Astrocyte of the hippocampus (primary cell): ENCODE data around the gene NFIB.
A peak's percentile ranks its signal among the peaks of the same experiment; 100 is the strongest.

Source experiments
- DNase-seq: peaks from one replicate; pipeline ENCODE4 v3.0.0; 2011; ENCODE audit warnings: low read depth, low spot score

The NFIB gene

DNA sequence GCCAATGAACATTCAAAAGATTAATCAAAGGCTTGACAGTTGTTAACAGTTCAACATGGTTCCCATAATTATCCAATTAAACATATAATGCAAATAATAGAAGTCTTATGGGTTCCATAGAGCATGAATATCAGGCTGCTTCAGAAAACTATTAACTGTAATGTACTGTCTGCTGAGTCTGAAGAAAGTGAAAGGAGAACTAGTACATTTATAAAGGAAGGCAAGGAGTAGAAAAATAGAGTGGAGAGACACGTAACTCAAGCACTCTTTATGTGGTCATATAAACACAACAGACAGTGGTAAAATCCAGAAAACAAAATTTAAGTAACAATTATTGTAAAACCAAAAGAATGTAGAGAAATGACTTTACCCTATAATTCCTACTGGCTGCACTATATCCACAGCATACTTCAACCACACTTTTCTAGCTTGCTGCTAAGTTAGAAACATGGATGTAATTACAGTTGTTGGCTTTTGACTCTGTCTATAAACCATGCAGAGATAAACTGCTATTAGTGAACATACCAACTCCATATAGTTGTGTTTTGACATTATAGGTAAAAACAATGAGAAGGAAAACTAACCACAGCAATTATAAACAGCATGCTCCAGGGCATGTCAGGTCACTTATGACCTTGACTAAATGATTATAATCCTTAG, 32.7 kb downstream of the NFIB start:
- DNase-seq = no peak

DNA sequence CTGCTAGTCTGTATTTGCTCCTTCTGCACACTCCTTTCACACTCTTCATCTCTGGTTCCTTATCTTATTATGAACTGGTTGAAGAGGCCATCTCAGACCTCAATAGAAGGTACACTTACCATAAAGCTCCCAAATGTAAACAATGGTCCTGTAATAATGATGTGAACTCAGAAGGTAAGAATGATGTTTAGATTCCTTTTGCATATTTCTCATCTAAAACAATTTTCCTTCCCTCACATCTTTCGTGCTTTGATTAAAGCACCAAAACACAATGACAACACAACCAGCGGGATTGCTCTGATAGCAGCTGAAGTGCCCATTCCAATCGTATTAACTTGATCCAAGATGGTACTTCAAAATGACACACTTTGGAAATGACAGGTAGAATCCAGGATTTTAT, 34.3 kb downstream of the NFIB start:
- no peak for DNase-seq

DNA sequence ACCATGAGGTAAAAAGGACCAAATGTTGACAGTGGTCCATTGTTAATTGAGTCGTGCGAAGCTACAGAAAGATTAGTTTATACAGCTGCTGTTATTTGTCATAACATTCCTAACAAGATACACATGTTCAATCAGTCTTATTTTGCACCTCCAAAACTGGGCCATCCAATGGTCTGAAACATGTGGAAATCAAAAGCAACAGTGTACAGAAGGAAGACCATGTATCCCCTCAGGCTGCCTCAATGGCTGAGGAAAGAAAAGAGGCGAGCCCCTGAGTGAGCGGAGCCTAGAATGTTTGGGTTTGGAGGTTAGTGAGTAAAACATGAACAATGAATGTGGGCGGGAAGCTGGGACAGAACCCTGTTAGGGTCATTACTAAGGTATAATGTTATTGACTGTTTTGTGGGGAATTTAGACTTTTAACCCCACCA, 35.6 kb downstream of the NFIB start:
- peak; percentile 80 for DNase-seq

DNA sequence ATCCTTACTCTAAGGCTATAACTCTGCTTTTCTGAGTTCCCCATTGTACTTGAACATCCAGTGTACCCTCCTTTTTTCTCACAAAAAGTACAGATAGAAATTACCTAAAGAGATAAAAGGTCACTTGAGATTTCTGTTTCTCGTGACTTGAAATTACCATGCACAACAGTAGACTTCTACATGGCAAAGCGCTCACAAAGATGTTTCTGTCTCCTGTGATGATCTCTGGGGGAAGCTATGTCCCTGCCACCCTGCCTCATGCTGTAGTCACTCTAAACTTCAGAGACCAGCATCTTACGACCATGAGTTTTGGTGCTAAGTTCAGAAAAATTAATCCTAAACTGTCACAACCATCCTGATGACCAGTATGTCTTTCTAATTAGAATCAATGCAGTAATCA, 36.2 kb downstream of the NFIB start:
- no peak for DNase-seq

DNA sequence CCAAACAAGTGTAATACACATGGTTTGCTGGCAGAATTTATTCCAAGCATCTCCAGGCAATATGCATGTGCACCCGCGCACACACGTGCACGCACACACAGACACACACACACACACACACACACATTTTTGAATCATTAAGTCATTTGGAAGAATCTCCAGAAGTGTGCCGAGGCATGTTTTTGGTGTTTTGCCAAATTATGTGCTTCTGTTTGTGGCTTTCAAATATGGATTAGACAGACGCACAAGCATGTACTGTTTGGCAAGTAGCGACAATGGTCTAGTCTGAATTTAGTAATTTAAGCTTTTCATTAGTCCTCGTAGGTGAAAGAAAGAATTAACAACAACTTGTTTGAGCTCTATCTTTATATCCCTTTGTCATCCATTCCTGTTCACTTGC, 36.7 kb downstream of the NFIB start:
- DNase-seq = peak; percentile 65

DNA sequence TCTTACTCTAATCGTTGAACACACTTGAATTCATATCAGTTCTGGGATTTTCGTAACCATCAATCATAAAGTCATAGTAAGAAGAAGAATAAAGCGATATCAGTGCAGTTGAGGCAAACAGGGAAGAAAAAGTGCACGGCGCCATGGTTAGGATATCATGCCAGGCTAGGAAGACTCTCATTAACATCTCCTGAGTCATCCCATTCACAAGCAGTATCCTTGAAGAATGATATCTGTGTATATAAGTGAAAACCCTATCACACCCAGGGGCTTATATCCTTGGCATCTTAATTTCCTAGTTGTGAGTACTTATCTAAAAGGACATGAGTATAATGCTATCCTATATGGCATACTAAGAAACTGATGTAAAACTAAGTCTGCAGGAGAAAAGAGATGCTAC, 38.6 kb downstream of the NFIB start:
- no peak for DNase-seq

DNA sequence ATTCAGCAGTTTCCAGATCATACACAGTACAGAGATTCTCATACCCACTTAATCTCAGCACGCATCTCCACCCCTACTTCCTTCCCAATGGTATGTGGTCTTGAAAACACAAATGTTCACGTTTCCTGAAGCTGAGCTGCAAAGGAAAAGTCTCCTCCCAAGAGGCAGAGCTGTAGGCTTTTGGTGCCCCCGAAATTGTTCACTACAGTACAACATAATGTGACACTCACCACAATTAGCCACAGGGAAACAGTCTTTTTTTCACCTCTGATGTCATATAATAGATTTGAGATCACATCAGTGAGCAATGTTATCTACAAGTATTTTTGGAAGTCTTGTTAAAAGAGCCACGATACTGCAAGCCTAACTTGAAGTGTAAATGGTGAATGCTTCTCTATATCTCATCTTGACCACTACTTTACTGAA, 40.2 kb downstream of the NFIB start:
- DNase-seq = peak; percentile 50

DNA sequence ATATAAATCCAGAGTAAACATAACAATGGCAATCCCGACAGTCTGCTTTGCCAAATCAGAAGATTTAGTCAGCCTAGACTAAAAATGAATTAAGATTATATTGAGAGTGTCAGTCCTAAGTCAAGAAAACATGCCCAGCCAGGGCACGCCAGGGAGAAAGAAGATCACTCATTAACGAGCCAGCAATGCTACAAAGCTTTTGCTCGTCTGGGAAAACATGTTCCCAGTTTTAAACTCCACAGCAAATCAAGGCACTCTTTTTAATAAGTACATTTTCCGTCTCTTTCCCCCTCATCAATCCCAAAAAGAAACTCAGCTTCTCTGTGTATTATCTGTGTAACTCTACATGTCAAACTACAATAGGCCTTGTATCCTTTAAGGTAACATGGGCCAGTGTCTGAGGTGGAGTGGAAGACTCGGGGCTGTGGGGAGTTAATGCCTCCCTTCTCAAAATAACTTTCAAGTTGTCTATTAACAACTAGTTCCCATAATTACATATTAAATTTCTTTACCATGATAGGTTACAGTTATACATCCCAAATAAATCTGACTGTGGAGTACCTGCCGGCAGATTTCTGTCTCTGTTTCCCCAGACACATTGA, 40.9 kb downstream of the NFIB start:
- DNase-seq = no peak

DNA sequence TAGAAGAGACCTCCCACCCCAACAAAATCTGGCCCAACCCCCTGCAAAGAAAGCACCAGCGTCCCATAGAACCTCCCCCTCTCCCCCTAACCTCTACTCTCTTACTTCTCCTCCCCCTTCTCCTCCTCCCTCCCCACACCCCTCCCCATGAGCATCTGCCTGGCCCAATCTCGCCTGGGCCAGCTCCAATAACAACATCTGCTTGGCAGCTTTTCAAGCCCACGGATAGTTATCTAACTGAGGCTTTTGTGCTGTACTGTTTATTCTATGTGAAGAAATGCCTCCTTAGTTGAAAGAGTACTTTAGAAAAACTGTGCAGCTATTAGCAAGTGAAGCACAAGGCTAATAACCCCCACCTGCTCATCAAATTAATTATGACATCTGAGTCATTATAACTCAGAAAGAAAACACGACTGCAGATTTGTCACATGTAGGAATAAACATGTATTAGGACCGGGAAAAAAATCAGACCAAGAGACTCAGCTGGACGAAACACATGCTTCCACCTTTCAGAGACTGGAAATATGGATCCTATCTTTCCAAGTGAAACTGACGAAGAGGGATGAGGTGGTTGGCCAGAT, 42.8 kb downstream of the NFIB start:
- DNase-seq = peak; percentile 88

DNA sequence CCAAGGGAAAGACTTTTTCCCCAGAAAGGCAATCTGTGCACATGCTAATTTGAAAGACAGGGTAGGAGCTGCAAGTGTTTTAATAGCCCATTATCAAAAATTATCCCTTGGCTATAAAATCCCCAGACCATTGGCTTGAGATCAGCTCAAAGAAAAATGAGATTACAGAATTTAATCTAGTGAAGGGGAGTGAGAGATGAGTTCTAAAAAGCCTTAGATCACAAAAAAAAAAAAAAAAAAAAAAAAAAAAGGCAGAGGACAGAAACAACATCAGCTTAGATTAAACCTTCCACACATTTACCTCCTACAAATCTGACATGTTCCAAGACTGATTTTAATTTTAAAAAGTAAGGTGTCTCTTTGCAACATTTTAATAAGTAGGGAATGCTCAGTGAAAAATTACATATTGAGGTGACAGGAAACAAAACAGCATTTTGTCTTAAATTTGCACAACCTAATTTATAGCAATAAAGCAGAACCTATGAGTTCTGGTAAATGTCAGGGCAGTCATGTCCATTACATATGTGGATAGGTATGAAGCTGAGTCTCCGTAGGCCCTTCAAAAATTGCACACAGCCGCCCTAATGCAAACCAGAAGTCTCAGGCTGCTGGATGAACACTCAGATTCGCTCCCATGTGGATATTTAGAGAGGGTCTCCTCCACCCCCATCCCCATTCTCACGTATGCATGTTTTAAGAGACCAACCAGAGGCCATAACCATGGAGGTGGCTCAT, 43.4 kb downstream of the NFIB start:
- no peak for DNase-seq

DNA sequence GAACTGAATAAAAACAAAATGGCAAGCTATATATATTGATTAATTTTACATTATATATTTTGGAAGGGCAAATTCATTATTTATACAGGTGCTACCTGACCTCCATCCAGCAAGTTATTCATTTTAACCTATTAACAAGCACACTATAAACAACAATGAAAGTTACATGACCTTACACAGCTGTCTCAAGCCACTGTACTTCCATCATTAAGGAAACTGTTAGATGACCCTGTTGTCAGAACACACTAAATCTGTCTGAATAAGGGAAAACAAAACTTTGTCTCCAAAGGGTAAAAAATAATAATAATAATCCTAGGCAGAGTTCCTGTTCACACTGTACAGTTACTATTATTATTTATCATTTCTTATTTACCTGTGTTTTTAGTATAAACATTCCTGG, 44.0 kb downstream of the NFIB start:
- no peak for DNase-seq

DNA sequence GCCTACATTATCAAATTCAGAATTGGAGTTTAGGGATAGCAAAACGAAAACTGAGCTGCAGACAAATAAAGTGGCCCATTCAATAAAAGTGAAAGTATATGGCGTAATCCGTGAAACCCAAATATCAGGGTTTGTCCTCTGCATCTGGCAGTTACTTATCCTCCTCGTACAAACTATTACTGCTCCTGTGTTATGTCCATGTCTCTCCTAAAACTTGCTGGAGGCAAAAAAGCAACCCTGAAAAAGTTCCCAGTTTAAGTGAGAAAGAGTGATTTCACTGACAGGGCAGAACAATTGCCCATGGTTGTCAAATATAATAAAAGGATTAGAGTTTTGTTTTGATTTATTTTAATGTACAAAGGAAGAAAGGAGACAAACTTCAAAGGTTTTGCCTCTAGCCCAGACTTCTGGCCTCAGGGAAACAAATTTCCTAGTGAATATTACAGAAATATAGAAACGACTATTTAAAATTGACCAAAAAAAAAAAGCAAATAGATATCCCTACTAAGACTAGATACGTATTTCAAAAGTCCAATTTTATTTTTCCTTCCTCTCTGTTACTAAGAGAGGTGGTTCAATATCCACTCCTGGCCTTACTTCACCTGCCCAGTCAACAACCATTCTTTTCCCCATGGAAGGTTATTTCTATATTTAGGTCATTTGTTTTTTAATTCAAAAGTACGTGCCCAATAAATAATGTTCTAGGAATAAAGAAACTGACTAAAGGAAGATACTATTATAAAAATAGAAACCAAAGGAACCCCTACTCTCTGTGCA, 50.0 kb downstream of the NFIB start:
- no peak for DNase-seq

DNA sequence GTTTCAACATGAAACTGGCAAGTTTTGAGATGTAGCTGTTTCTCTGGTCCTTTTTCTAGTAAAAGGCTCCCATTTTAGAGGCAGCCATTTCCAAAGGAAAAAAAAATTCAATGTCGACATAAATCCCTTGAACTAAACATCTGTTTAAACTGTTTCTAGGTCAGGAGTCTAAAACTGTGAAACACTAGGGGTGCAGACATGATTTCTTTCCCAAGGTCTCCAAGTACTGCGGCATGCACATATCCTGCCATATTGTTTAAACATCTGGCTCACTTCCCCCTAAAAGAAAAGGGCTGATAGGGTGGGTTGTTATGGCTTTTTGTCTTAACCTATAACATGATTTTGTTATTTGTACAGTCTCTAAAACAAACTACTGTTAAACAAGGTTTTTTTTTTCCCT, 51.1 kb downstream of the NFIB start:
- no peak for DNase-seq

DNA sequence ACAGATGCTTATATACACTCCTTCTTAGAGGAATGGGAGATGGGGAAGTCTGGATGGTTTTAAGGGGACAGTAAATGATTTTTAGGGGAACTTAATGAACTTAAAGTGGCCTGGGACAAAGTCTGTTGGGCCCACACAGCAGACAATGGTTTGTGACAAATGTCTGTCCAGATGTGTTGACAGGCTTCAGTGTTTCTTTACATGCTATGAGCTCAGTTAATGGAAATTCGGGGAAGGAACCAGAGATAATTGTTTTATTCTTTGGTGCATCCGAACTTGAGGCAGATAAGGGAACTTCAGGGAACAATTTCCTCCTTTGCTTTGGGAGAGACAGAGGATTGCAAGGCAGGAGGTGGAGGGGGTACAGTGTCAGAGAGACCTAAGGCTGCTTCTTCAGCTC, 52.3 kb downstream of the NFIB start:
- DNase-seq = no peak

DNA sequence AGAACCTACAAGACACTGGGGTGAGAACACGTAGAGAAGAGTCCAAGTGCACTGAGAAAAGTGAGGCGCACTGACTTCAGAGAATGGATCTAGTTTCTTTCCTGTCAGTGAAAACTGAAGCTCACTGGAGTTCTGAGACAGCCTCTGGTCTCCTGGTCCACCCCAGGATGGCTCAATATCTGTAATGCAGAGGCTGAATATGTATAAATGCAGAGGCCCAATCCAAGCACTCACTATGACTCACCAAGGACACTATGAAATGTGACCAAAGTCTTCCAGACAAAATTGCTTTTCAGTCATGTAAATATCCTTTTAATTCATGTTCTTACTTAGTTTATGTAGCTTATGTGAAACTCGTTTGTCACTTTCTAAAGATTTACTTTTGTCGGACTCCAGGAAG, 53.8 kb downstream of the NFIB start:
- DNase-seq = no peak

DNA sequence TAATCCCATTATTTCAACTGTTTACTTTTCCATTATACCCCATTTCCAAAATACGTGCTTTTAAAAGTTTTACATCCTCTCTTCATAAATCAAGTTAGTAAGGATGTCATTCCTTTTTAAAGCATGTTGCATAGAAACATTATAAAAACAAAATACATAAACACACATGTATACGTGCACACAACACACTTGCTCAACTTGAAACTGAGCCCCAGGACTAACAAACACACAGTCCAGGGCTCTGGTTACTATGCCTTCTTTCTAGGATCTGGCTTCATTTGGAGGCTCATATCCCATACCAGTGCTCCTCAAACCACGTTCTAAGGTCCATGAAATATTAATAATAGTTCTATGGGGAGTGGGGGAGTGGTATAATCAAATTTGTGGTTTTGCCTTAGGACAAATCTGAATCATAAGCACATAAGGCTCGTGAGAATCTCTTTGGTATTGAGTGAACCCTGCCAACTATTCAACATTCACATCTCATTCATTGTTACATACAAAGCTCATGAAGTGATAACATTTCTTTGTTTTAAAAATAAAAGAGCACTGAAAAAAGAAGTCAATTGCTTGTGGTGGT, 55.2 kb downstream of the NFIB start:
- DNase-seq = no peak

DNA sequence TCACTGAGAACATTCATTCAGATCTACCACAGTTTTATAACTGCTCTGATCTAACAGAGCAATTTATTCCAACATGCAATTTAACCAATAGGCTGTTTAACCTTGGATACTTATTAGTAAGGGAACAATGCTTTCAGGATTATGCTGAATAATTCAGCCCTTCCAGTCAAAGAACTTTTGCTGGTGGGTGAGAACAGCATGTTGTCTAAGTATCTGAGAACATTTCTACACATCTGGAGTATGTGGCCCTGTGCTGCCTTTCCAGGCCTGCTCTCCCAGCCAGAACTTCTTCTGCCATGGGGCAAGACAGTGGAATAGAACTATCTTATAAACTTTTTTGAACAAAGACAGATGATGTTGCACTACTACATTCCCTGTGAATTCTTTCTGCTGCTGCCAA, 55.8 kb downstream of the NFIB start:
- DNase-seq = no peak

DNA sequence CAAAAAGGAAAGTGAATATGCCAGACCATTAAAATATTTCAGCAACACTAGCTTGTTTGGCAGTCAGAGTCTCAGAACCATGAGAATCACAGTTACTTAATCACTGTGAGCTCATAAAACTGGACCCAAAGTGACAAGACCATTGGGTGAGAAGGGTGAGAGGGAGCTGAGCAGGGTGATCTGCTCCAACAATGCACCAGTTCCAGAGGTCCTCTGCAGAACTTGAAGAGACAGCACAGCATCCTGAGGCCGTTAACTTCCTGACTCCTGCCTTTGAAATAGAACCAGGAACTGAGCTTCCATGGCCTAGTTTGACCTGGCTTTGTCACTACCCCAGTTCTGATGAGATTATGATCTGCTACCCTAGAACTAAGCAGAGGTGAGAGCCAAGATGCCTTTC, 57.4 kb downstream of the NFIB start:
- no peak for DNase-seq

DNA sequence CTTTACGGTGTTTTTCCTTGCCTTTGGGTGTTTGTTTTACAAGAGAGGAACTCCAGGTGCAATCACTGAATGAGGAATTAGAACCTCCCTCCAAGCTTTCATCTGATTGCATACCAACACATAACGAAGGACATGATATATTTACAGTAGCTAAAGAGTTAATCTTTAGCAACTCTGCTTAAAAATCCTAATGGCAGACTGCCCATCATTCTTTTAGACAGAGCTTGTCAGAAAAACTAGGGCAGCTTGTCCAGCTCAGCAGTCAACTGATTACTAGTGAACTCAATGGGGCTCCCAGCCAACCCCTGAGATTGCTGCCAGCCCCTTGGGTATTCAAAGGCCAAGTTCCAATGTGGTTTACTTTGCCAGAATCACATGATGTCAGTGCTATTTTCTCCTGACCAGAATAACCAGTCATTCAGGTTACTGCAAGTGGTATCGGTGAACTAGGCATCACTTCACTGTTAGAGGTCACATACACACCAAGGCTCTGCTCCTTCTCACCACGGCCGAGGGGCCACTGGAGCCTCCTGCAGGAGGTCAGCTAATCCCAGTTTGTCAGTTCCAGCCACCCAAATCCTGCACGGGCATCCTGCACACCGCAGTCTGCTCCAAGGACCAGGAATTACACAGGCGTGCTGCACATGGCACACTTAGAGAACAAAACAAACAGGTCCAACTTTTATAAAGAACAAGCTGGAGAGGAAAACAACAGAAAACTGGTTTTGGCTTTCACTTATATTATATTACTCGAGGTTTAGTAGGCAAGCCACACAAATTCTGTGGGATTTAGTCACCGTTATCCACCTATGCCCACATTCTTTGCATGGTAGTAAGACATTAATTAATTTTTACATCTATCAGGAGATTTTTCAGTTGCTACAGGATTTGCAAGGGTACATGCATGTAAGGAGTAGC, 62.5 kb downstream of the NFIB start:
- peak; percentile 94 for DNase-seq

DNA sequence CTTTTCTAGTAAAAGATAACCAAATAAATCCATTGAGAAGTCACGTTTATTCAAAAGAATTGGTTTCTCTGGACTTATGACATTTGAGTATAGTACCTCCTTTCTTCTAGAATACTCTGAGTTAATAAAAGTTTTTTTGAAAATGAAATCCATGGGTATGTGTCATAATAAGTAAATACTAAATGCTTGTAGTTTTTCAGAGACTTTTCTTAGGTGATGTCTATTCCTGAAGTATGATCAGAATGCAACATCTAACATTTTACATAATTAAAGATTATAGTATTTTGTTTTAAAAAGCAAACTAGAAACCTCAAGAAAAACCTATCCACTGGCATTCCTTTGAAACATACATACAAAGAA, 63.2 kb downstream of the NFIB start:
- DNase-seq = no peak

DNA sequence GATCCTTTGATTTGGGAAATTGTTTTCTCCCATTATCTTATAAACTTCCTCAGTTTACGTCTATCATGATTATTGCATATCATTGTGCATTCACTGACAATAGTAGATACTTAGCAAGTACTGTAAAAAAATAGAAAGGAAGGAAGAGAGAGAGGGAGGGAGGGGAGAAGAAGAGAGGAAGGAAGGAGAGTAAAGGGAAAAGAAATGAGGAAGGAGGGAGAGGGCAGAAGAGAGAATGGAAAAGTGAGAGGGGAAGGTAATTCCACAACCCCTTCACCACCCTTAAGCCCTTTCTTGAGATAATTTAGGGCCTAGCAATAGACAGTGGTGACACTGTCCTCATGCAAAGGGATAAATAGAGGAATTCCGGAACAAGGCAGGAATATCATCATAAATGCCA, 64.4 kb downstream of the NFIB start:
- DNase-seq = no peak
